IPS DF 19.7 (cell line): Measurements from ENCODE around the gene ENTPD2.
"Not testable (repeated sequence)": the region's sequence is repeated elsewhere in the genome, so short reads cannot be mapped to it uniquely, and the experiment has no call there.

ENCODE experiments used
- DNase-seq: peaks from one replicate; pipeline ENCODE4 v3.0.0-alpha.2; 2013; ENCODE audit warnings: low read depth, low spot score

The ENTPD2 gene

GRCh38 chr9:137015976-137016375 lies 37.9 kb downstream of the ENTPD2 start:
- no peak for DNase-seq

GRCh38 chr9:137015540-137015930 lies 38.3 kb downstream of the ENTPD2 start:
- no peak for DNase-seq

- no peak for DNase-seq
Measured at GRCh38 chr9:137014776-137015539, 38.9 kb downstream of the ENTPD2 start.

- DNase-seq, result no peak
Measured at GRCh38 chr9:137014166-137014565, 39.7 kb downstream of the ENTPD2 start.

GRCh38 chr9:137013571-137013940 lies 40.3 kb downstream of the ENTPD2 start:
- no peak for DNase-seq

GRCh38 chr9:137012694-137013570 lies 40.9 kb downstream of the ENTPD2 start:
- DNase-seq, result no peak

GRCh38 chr9:137011907-137012675 lies 41.8 kb downstream of the ENTPD2 start:
- DNase-seq, result no peak

GRCh38 chr9:137011156-137011555 lies 42.7 kb downstream of the ENTPD2 start:
- no peak for DNase-seq

- no peak for DNase-seq
Measured at GRCh38 chr9:137009938-137010732, 43.7 kb downstream of the ENTPD2 start.

GRCh38 chr9:137009217-137009616 lies 44.6 kb downstream of the ENTPD2 start:
- no peak for DNase-seq

GRCh38 chr9:137008312-137008711 lies 45.5 kb downstream of the ENTPD2 start:
- no peak for DNase-seq

GRCh38 chr9:137007816-137008270 lies 46.0 kb downstream of the ENTPD2 start:
- no peak for DNase-seq

- DNase-seq, result no peak
Measured at GRCh38 chr9:137007108-137007815, 46.6 kb downstream of the ENTPD2 start.

- DNase-seq, result no peak
Measured at GRCh38 chr9:137006116-137007003, 47.5 kb downstream of the ENTPD2 start.

GRCh38 chr9:137004285-137004684 lies 49.6 kb downstream of the ENTPD2 start:
- DNase-seq, result not testable (repeated sequence)

- DNase-seq, result no peak
Measured at GRCh38 chr9:137002646-137003041, 51.2 kb downstream of the ENTPD2 start.

- DNase-seq, result no peak
Measured at GRCh38 chr9:137001857-137002645, 51.8 kb downstream of the ENTPD2 start.

GRCh38 chr9:137000177-137000930 lies 53.5 kb downstream of the ENTPD2 start:
- DNase-seq, result no peak
